PFSK-1 (cell line): ENCODE data around the gene DNAJC5G.

Experiments
- POLR2AphosphoS5 ChIP-seq: IDR thresholded peaks from 2 replicates; pipeline ENCODE4 v1.6.1; 2012; ENCODE audit warnings: low read depth, mild to moderate bottlenecking, control low read depth, low read length, moderate library complexity
- REST ChIP-seq, 2 experiments: IDR thresholded peaks; 2 replicates each; pipeline versions ENCODE4 v1.6.1 to v1.8.0; 2011 to 2012; ENCODE audit warnings: low read depth in 2 of 2, low read length in 2 of 2, control low read depth in 1 of 2, inconsistent platforms in 1 of 2, mild to moderate bottlenecking in 1 of 2, moderate library complexity in 1 of 2; ENCODE audit not compliant: insufficient read depth in 1 of 2
- SIN3A ChIP-seq: IDR thresholded peaks from 2 replicates; pipeline ENCODE4 v1.6.1; 2012; ENCODE audit warnings: mild to moderate bottlenecking, low read length, moderate library complexity, borderline replicate concordance; ENCODE audit not compliant: insufficient read depth
- TAF1 ChIP-seq: IDR thresholded peaks from 2 replicates; pipeline ENCODE4 v1.6.1; 2012; ENCODE audit warnings: low read length, control low read depth, borderline replicate concordance; ENCODE audit not compliant: insufficient read depth

DNA sequence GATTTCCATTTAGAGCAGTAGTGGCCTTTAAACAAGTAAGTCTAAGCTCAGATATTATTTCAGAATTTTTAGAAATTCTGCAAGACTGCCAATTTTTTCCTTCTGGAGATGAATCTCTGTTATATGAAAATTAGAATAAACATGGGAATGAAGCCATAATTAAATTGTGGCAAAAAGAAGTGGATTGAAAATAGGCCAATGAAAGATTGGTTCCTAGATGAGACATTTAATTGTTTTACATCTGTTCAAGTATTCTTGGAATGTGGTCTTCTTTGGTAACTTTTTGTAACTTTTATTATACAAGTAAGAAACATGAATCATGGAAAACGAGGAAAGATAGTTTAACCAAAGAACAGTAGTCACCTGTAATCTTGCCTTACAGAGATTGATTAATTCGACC lies 47.7 kb upstream of the DNAJC5G start:
- TF ChIP-seq POLR2AphosphoS5 (no peak), TAF1 (no peak), REST (IDR thresholded peaks at IDR 0.05; ENCODE audit: insufficient read depth in 1 of 2, low read depth in 2 of 2, low read length in 2 of 2) (no peak), SIN3A (no peak)
